ENCODE measurements around the gene PLA2G15.
A peak's percentile ranks its signal among the peaks of the same experiment; 100 is the strongest.

Gene PLA2G15

GRCh38 chr16:68264128-68265077, 19.2 kb downstream of the PLA2G15 start, which contains the start of gene SLC7A6:
TSS of gene SLC7A6 (plus strand) at chr16:68264526. CDS start at chr16:68274727, 10,201 bp downstream.
- DNase-seq (ENCODE audit: low read depth in 1 of 2, low spot score in 1 of 2) = peak; percentile 75 to 82
- in situ Hi-C loops (cut with HindIII; ENCODE audit: low pct_unique_long_range_greater_than_20kb, low sequenced_read_pairs) = no loop called here
- no peak for TF ChIP-seq JUND (IDR thresholded peaks at IDR 0.05; ENCODE audit: low read depth)

DNA sequence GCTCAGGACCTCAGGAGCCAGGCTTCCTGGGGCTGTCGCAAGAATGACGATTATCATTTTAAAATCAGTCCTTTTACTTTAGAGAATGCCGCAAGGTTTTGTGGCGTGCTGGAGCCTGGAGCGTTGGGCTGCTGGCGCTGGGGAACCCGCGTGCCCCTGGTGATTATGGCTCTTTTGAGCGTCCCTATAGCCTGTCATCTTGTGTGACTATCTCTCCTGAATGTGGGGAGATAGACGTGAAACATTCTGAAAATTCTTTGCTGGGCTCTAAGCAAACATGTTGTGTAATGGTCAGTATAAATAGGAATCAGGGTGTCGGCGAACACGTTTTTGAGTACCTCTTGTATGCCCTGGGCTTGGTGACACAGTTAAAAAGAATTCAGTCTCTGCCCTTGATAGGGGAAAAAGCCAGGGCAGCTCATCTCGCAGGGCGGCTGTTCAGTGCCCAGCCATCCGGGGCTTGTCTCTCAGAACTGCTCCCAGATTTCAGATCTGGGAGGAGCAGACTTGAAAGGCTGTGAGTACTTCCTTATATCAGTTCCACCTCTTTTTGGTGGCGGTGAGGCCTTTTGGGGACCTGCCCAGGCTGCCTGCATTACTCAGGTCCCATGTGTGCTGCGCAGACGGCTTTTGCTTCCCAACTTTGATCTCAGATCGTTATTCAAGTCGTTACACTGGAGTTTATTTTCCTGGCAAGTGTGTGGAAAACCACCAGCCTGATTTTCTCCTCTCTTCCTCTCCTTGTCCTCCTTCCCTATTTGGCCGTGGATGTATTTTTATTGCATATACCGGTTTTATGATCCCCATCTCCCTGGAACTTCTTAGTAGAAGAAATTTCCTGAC, 20.1 kb downstream of the PLA2G15 start:
- no peak for TF ChIP-seq JUND (IDR thresholded peaks at IDR 0.05; ENCODE audit: low read depth)
- in situ Hi-C loops (cut with HindIII; ENCODE audit: low pct_unique_long_range_greater_than_20kb, low sequenced_read_pairs) = no loop called here
- DNase-seq (ENCODE audit: low read depth in 1 of 2, low spot score in 1 of 2) = peak; percentile 39 to 84

DNA sequence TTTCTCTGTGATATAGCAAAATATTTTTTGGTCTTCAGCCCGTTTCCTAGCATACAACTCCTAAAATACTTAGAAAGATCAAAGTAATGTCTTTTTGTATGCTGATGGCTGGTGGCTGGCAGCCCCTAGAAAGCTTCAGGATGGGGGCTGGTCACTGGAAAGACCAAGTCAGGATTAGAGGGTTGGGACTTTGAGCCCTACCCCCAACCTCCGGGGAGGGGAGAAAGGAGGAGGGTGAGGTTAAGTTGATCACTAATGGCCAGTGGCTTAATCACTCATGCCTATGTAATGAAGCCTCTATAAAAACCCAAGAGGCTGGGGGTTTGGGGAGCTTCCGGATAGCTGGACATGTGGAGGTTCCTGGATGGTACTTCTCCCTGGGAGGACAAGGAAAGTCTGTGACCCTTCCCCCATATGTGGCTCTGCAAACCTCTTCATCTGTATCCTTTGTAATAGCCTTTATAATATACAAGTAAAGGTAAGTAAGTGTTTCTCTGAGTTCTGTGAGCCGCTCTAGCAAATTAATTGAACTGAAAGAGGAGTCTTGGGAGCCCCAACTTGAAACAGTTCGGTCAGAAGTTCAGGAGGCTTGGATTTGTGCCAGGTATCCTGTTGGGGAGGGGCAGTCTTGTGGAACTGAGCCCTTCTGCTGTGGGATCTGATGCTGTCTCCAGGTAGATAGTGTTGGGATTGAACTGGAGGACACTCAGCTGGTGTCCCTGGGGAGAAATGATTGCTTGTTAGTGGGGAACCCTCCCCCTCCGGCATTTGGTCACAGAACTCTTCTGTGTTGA, 22.6 kb downstream of the PLA2G15 start:
- peak in 1 of 2 experiments; percentile 38 for DNase-seq (ENCODE audit: low read depth in 1 of 2, low spot score in 1 of 2)
- TF ChIP-seq JUND (IDR thresholded peaks at IDR 0.05; ENCODE audit: low read depth) = no peak
- in situ Hi-C loops (cut with HindIII; ENCODE audit: low pct_unique_long_range_greater_than_20kb, low sequenced_read_pairs) = no loop called here

DNA sequence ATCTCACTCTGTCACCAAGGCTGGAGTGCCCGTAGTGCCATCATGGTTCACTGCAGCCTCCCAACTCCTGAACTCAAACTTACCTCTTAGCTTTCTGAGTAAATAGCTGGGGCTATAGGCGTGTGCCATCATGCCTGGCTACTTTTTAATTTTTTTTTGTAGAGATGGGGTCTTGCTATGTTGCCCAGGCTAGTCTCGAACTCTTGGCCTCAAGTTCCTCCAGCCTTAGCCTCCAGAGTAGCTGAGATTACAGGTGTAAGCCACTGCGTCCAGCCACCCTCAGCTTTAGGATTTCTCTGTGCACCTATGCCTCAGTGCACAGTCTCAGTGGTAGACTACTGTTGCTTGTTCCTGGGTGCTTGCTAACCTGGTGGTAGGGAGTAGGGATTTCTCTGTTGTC, 24.6 kb downstream of the PLA2G15 start:
- in situ Hi-C loops (cut with HindIII; ENCODE audit: low pct_unique_long_range_greater_than_20kb, low sequenced_read_pairs) = no loop called here
- no peak for DNase-seq (ENCODE audit: low read depth in 1 of 2, low spot score in 1 of 2)

GRCh38 chr16:68270353-68270752, 25.2 kb downstream of the PLA2G15 start:
- in situ Hi-C loops (cut with HindIII; ENCODE audit: low pct_unique_long_range_greater_than_20kb, low sequenced_read_pairs) = no loop called here
- TF ChIP-seq JUND (IDR thresholded peaks at IDR 0.05; ENCODE audit: low read depth) = no peak
- DNase-seq (ENCODE audit: low read depth in 1 of 2, low spot score in 1 of 2) = no peak

More for the DNA sequence above, 24.6 kb downstream of the PLA2G15 start:
- no peak for TF ChIP-seq JUND (IDR thresholded peaks at IDR 0.05; ENCODE audit: low read depth)

DNA sequence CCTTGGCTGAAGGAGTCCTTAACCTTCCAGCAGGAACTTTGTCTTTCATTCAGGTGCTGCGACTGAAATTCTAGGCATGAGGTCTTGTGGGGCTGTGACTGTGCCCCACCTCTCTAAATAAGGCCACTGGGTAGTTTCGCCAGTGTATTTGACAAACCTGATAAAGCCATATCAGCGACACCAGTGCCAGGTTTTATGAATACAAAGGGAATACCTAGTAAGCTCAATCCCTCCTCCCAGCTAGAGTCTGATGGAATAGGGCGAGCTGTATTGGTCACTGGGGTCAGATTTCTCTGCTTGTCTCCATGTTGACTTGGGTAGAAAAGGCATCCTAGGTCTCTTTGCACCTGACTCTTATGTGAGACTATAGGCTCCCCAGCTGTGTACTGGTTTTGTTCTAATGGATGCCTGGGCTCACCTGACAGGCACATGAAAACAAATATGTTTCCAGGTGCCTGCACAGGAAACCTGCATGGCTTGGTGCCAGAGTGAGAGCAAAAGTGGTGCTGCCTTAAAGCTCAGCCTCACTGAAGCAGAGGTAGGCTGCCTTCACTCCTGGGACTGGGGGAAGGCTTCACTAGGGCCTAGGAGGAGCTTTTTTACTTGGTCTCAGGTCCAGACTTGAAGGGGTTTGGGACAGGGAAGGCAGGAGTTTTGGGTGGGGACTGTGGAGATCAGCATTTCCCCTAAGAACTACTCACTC, 27.5 kb downstream of the PLA2G15 start:
- no peak for TF ChIP-seq JUND (IDR thresholded peaks at IDR 0.05; ENCODE audit: low read depth)
- in situ Hi-C loops (cut with HindIII; ENCODE audit: low pct_unique_long_range_greater_than_20kb, low sequenced_read_pairs) = no loop called here
- DNase-seq (ENCODE audit: low read depth in 1 of 2, low spot score in 1 of 2) = peak; percentile 21 to 49

DNA sequence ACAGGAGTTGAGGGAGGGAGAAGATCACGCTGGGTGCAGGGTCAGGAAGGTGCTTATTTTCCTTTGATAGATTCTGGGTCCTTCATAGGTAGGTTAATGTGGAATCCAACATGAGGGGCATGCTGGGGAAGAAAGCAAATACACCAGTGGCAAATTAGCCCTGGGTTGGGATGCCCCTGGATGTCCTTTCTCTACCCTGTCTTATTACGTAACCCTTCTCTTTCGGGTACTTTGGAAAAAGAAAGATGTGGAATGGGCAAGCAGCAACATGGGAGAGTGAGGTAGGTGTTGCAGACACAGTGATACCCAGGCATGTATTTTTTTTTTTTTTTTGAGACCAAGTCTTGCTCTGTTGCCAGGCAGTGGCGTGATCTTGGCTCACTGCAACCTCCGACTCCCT, 28.3 kb downstream of the PLA2G15 start:
- TF ChIP-seq JUND (IDR thresholded peaks at IDR 0.05; ENCODE audit: low read depth) = no peak
- no peak for DNase-seq (ENCODE audit: low read depth in 1 of 2, low spot score in 1 of 2)
- in situ Hi-C loops (cut with HindIII; ENCODE audit: low pct_unique_long_range_greater_than_20kb, low sequenced_read_pairs) = no loop called here

GRCh38 chr16:68273896-68274295, 28.7 kb downstream of the PLA2G15 start:
- DNase-seq (ENCODE audit: low read depth in 1 of 2, low spot score in 1 of 2) = no peak
- no peak for TF ChIP-seq JUND (IDR thresholded peaks at IDR 0.05; ENCODE audit: low read depth)
- in situ Hi-C loops (cut with HindIII; ENCODE audit: low pct_unique_long_range_greater_than_20kb, low sequenced_read_pairs) = no loop called here

GRCh38 chr16:68274441-68274840, 29.3 kb downstream of the PLA2G15 start:
- no peak for TF ChIP-seq JUND (IDR thresholded peaks at IDR 0.05; ENCODE audit: low read depth)
- no peak for DNase-seq (ENCODE audit: low read depth in 1 of 2, low spot score in 1 of 2)
- in situ Hi-C loops (cut with HindIII; ENCODE audit: low pct_unique_long_range_greater_than_20kb, low sequenced_read_pairs) = no loop called here

GRCh38 chr16:68275611-68276191, 30.5 kb downstream of the PLA2G15 start:
- in situ Hi-C loops (cut with HindIII; ENCODE audit: low pct_unique_long_range_greater_than_20kb, low sequenced_read_pairs) = no loop called here
- no peak for TF ChIP-seq JUND (IDR thresholded peaks at IDR 0.05; ENCODE audit: low read depth)
- DNase-seq (ENCODE audit: low read depth in 1 of 2, low spot score in 1 of 2) = peak in 1 of 2 experiments; percentile 60

GRCh38 chr16:68276223-68276622, 31.1 kb downstream of the PLA2G15 start:
- DNase-seq (ENCODE audit: low read depth in 1 of 2, low spot score in 1 of 2) = no peak
- no peak for TF ChIP-seq JUND (IDR thresholded peaks at IDR 0.05; ENCODE audit: low read depth)
- in situ Hi-C loops (cut with HindIII; ENCODE audit: low pct_unique_long_range_greater_than_20kb, low sequenced_read_pairs) = no loop called here
